ENCODE results near the gene PCK2. TPM values are rescaled to one million over a fixed set of nuclear protein-coding genes. Genes with fewer than 3 reads are reported as not detected.

The PCK2 gene
- total RNA-seq, 1 experiment from 2014 or later, result 43.6 TPM

DNA sequence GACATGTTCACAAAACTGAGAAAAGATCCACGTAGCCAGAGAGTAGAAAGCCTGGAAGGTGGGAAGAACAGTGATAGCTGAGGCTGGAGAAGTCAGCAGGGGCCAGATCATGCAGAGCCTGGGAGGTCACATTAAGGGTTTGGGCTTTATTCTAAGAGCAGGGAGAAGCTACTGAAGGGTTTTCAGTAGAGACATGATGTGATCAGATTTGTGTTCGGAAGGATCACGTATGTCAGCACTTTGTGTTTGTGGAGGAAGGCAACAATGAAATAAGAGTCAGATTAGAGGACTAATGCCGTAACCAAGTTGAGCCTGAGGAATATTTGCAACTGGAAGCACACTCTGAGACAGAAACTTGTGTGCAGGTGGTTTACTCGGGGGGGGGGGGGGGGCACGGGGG lies 4.2 kb upstream of the PCK2 start:
- Mint-ChIP-seq H3K4me1 (ENCODE audit: low read depth, unreplicated experiment) (peaks cover 20% of the 10 kb centered on the region), H3K4me3 (ENCODE audit: low read depth, unreplicated experiment) (no peak overlapping the region), H3K27me3 (ENCODE audit: unreplicated experiment) (peaks cover 14% of the 10 kb centered on the region), H3K9me3 (ENCODE audit: low read depth, unreplicated experiment) (no peaks in the 10 kb centered on the region), H3K27ac (ENCODE audit: unreplicated experiment) (no peak overlapping the region), H3K36me3 (ENCODE audit: insufficient read depth, unreplicated experiment) (peaks cover 22% of the 10 kb centered on the region)
- no peak for TF ChIP-seq CTCF (IDR thresholded peaks at IDR 0.05; ENCODE audit: unreplicated experiment)
- intact Hi-C loops (cut with micrococcal nuclease; ENCODE audit: unreplicated experiment), result loop anchor here (1.0 kb wide), 2 partner anchors 32 to 76 kb away; no protein-coding TSS in a partner anchor
- no peak for DNase-seq
- CTCF ChIA-PET, result interaction anchor here (1.0 to 5.7 kb wide), 6 partner anchors 9 to 71 kb away, joined by 3 to 68 read pairs (median 6); partner anchors contain the start of genes DCAF11, IRF9 and NRL
- no TSS peak for BruUV-seq (replicated peaks)

- no peak for TF ChIP-seq CTCF (IDR thresholded peaks at IDR 0.05; ENCODE audit: unreplicated experiment)
- Mint-ChIP-seq H3K27ac (ENCODE audit: unreplicated experiment) (peak overlapping the region; percentile 94), H3K27me3 (ENCODE audit: unreplicated experiment) (peaks cover 5% of the 10 kb centered on the region), H3K36me3 (ENCODE audit: insufficient read depth, unreplicated experiment) (peaks cover 31% of the 10 kb centered on the region), H3K9me3 (ENCODE audit: low read depth, unreplicated experiment) (no peaks in the 10 kb centered on the region), H3K4me1 (ENCODE audit: low read depth, unreplicated experiment) (peaks cover 27% of the 10 kb centered on the region), H3K4me3 (ENCODE audit: low read depth, unreplicated experiment) (no peak overlapping the region)
- intact Hi-C loops (cut with micrococcal nuclease; ENCODE audit: unreplicated experiment), result no loop called here
- CTCF ChIA-PET, result interaction anchor here (1.7 to 5.7 kb wide), 4 partner anchors 11 to 35 kb away, joined by 4 to 68 read pairs (median 26); partner anchors contain the start of genes DCAF11 and NRL
- no TSS peak for BruUV-seq (replicated peaks)
- no peak for DNase-seq
Observed at GRCh38 chr14:24092110-24092504, 2.0 kb upstream of the PCK2 start.

- peak overlapping the region; percentile 92 for H3K4me3 Mint-ChIP-seq (ENCODE audit: low read depth, unreplicated experiment)
- no peaks in the 10 kb centered on the region for H3K27me3 Mint-ChIP-seq (ENCODE audit: unreplicated experiment)
- H3K9me3 Mint-ChIP-seq (ENCODE audit: low read depth, unreplicated experiment), result no peaks in the 10 kb centered on the region
- CTCF ChIA-PET, result interaction anchor here (0.9 to 5.7 kb wide), 7 partner anchors 12 to 49 kb away, joined by 3 to 68 read pairs (median 5); partner anchors contain the start of genes DCAF11, EMC9, NRL and PSME1
- peaks cover 27% of the 10 kb centered on the region for H3K4me1 Mint-ChIP-seq (ENCODE audit: low read depth, unreplicated experiment)
- no peak for TF ChIP-seq CTCF (IDR thresholded peaks at IDR 0.05; ENCODE audit: unreplicated experiment)
- peaks cover 35% of the 10 kb centered on the region for H3K36me3 Mint-ChIP-seq (ENCODE audit: insufficient read depth, unreplicated experiment)
- H3K27ac Mint-ChIP-seq (ENCODE audit: unreplicated experiment), result peak overlapping the region; percentile 94
- no peak for DNase-seq
- BruUV-seq (replicated peaks), result no TSS peak
- intact Hi-C loops (cut with micrococcal nuclease; ENCODE audit: unreplicated experiment), result no loop called here
Observed at GRCh38 chr14:24092505-24093206, 1.5 kb upstream of the PCK2 start.

DNA sequence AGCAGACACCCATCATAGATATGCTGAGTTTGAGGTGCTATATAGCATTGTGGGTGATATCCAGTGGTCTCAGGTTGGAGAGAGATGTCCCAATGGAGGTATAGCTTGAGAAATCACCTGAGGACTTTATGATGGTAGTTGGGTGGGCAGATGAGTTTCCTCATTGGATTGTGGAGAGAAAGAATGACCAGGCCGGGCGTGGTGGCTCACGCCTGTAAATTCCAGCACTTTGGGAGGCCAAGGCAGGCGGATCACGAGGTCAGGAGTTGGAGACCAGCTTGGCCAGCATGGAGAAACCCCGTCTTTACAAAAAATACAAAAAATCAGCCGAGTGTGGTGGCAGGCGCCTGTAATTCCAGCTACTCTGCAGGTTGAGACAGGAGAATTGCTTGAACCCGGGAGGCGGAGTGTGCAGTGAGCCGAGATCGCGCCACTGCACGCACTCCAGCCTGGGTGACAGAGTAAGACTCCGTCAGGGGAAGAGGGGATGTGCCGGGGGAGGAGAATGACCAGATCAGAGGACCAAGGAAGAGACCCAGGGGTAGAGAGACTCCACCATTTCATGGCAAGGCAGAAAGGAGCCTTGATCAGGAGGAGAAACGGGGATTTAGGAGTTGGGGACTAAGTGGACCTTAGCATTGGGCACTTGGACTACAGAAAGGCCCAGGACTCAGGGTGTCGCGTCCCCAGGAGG lies 757 bp upstream of the PCK2 start:
- no peaks in the 10 kb centered on the region for H3K27me3 Mint-ChIP-seq (ENCODE audit: unreplicated experiment)
- H3K4me1 Mint-ChIP-seq (ENCODE audit: low read depth, unreplicated experiment), result peaks cover 27% of the 10 kb centered on the region
- H3K27ac Mint-ChIP-seq (ENCODE audit: unreplicated experiment), result peak overlapping the region; percentile 94
- H3K36me3 Mint-ChIP-seq (ENCODE audit: insufficient read depth, unreplicated experiment), result peaks cover 40% of the 10 kb centered on the region
- CTCF ChIA-PET, result interaction anchor here (0.7 to 5.7 kb wide), 13 partner anchors 10 to 127 kb away, joined by 3 to 68 read pairs (median 5); partner anchors contain the start of genes DCAF11, EMC9, IRF9 and NRL
- H3K9me3 Mint-ChIP-seq (ENCODE audit: low read depth, unreplicated experiment), result no peaks in the 10 kb centered on the region
- H3K4me3 Mint-ChIP-seq (ENCODE audit: low read depth, unreplicated experiment), result peak overlapping the region; percentile 92
- TSS peak; percentile 69 for BruUV-seq (replicated peaks)
- TF ChIP-seq CTCF (IDR thresholded peaks at IDR 0.05; ENCODE audit: unreplicated experiment), result no peak
- no peak for DNase-seq
- intact Hi-C loops (cut with micrococcal nuclease; ENCODE audit: unreplicated experiment), result no loop called here

Measured in Calu3 (cell line).